ENCODE data around the gene ENO1. TPM values are rescaled to one million over a fixed set of nuclear protein-coding genes. Genes with fewer than 3 reads are reported as not detected.
A peak's percentile ranks its signal among the peaks of the same experiment; 100 is the strongest.

ENO1 gene
- total RNA-seq, 1 experiment from 2014 or later, result 2,334 TPM

GRCh38 chr1:8905582-8906191 lies 27.2 kb upstream of the ENO1 start (continued):
- TF ChIP-seq, protein P1, sequence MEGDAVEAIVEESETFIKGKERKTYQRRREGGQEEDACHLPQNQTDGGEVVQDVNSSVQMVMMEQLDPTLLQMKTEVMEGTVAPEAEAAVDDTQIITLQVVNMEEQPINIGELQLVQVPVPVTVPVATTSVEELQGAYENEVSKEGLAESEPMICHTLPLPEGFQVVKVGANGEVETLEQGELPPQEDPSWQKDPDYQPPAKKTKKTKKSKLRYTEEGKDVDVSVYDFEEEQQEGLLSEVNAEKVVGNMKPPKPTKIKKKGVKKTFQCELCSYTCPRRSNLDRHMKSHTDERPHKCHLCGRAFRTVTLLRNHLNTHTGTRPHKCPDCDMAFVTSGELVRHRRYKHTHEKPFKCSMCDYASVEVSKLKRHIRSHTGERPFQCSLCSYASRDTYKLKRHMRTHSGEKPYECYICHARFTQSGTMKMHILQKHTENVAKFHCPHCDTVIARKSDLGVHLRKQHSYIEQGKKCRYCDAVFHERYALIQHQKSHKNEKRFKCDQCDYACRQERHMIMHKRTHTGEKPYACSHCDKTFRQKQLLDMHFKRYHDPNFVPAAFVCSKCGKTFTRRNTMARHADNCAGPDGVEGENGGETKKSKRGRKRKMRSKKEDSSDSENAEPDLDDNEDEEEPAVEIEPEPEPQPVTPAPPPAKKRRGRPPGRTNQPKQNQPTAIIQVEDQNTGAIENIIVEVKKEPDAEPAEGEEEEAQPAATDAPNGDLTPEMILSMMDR (IDR thresholded peaks at IDR 0.05 in 2 of 3, conservative IDR thresholded peaks at IDR 0.05 in 1 of 3; ENCODE audit: borderline replicate concordance in 1 of 3, insufficient read depth in 1 of 3, low read depth in 2 of 3, low read length in 2 of 3), result no peak

DNA sequence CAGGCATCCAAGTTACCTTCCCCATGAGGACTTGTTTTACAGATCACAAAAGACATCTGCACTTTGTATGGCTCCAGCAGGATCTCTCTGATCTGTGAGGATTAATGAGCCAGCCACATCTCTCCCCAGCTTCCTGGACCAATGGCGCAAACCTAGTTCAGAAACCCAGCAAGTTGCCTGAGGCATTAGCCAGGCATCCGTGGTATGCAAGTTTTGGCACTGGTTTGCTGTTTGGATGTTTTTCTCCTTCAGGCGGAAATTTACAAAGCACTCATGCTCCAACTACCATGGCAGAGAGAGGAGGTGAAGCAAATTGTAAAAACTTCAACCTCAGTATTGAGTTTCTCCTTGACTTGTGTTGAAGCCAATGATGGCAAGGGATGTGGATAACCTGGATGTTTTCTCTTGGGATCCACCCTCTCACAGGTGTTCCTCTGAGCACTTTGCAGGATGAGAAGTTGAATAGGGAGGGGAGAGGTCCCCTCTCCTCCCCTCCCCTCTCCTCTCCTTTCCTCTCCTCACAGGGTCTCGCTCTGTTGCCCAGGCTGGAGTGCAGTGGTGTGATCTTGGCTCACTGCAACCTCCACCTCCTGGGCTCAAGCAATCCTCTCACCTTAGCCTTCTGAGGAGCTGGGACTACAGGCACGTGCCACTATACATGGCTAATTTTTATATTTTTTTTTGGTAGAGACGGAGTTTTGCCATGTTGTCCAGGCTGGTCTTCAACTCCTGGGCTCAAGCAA lies 25.6 kb upstream of the ENO1 start:
- Histone ChIP-seq H3K9me3 (ENCODE audit: control insufficient read depth in 1 of 2, insufficient read depth in 1 of 2, low read depth in 1 of 2, low read length in 2 of 2) (no peaks in the 10 kb centered on the region), H3K4me2 (ENCODE audit: low read length) (peak overlapping the region; percentile 54), H3K4me1 (ENCODE audit: control insufficient read depth in 1 of 2, insufficient read depth in 2 of 2, low read length in 2 of 2) (peaks cover 60 to 66% of the 10 kb centered on the region in 2 experiments), H3K79me2 (ENCODE audit: insufficient read depth, low read length) (no peaks in the 10 kb centered on the region), H3K27me3 (ENCODE audit: insufficient read depth, low read length) (no peaks in the 10 kb centered on the region), H3K9ac (ENCODE audit: low read length) (0 out of 2 replicates have a peak overlapping the region, but pooled peaks have one; percentile 28), H3K36me3 (ENCODE audit: control insufficient read depth in 1 of 2, insufficient read depth in 2 of 2, low read length in 2 of 2) (no peaks in the 10 kb centered on the region), H3K27ac (ENCODE audit: low read depth, low read length) (peak overlapping the region; percentile 60), H2AFZ (ENCODE audit: low read depth, low read length, poor library complexity, severe bottlenecking) (peak overlapping the region; percentile 24), H3K9me2 (ENCODE audit: insufficient read depth) (no peaks in the 10 kb centered on the region), H4K20me1 (ENCODE audit: insufficient read depth) (no peaks in the 10 kb centered on the region), H3K4me3 (replicated peaks in 1 of 2; ENCODE audit: low read depth in 1 of 2, low read length in 2 of 2) (peak overlapping the region in 1 of 2 experiments; percentile 3; a peak in 1 of 4 replicates)
- peak; percentile 57 for ATAC-seq
- intact Hi-C loops (cut with micrococcal nuclease), result no loop called here
- BruUV-seq (replicated peaks), result no TSS peak
- DNase-seq (ENCODE audit: low read depth, low spot score), result no peak
- POLR2A ChIA-PET, result interaction anchor here (1.3 kb wide), 2 partner anchors 24 to 30 kb away, joined by 3 to 4 read pairs; no protein-coding TSS in a partner anchor
- CTCF ChIA-PET, result no interaction called here
- RAD21 ChIA-PET (ENCODE audit: low non-redundant PET in 1 of 2, low total read pairs in 2 of 2, uncharacterized antibody in 2 of 2, unreplicated experiment in 2 of 2), result no interaction called here
- peak; percentile 29 for TF ChIP-seq YY1 (IDR thresholded peaks at IDR 0.05; ENCODE audit: extremely low read depth, insufficient replicate concordance, low read depth, low read length)
- TF ChIP-seq, protein P1 (IDR thresholded peaks at IDR 0.05 in 2 of 3, conservative IDR thresholded peaks at IDR 0.05 in 1 of 3; ENCODE audit: borderline replicate concordance in 1 of 3, insufficient read depth in 1 of 3, low read depth in 2 of 3, low read length in 2 of 3), result no peak
- TF ChIP-seq SP1 (IDR thresholded peaks at IDR 0.05; ENCODE audit: low read depth), result peak; percentile 47; the same call in 1 of the 2 replicates

Measured in HCT116 (cell line).